H1 (cell line): Measurements from ENCODE around the gene NT5C. TPM values are rescaled to one million over a fixed set of nuclear protein-coding genes. Genes with fewer than 3 reads are reported as not detected.

Source experiments
- CTCF ChIA-PET: fragments of 300-600 bp; sonication (Branson Sonifier 250); formaldehyde crosslinking; loops from one replicate; lab custom pipeline; 2021; ENCODE audit not compliant: partially characterized antibody; lab: Charles Lee
- POLR2A ChIA-PET: fragments of 300-600 bp; sonication (Branson Sonifier 250); formaldehyde crosslinking; loops from one replicate; lab custom pipeline; 2021; ENCODE audit warnings: inconsistent platforms; ENCODE audit not compliant: partially characterized antibody; lab: Charles Lee
- DNase-seq, 2 experiments: peaks; one replicate each; pipeline versions ENCODE4 v3.0.0 to v3.0.0-alpha.2; 2010 to 2022; ENCODE audit warnings: low spot score in 2 of 2, low read depth in 1 of 2, mixed read lengths in 1 of 2
- FAIRE-seq: peaks from 2 replicates; lab custom pipeline; 2011; peaks lifted over from hg19 to GRCh38; lab: Jason Lieb, UNC
- H2AFZ ChIP-seq: 2 replicates; pipeline ENCODE4 v1.8.1; 2012; ENCODE audit warnings: low read length, inconsistent platforms
- H2AK5ac ChIP-seq: 2 replicates; pipeline ENCODE4 v1.6.1; 2013; ENCODE audit warnings: low read depth, low read length
- H2BK120ac ChIP-seq: replicated peaks from 2 replicates; pipeline ENCODE3; 2013; ENCODE audit warnings: low read depth, low read length, inconsistent platforms
- H2BK12ac ChIP-seq: 2 replicates; pipeline ENCODE4 v1.6.1; 2013; ENCODE audit warnings: low read depth, low read length
- H2BK15ac ChIP-seq: 2 replicates; pipeline ENCODE4 v1.6.1; 2013; ENCODE audit warnings: low read length
- H2BK20ac ChIP-seq: 2 replicates; pipeline ENCODE4 v1.6.1; 2013; ENCODE audit warnings: low read length
- H2BK5ac ChIP-seq: 2 replicates; pipeline ENCODE4 v1.6.1; 2013; ENCODE audit warnings: low read depth, low read length
- H3K14ac ChIP-seq: 2 replicates; pipeline ENCODE4 v1.6.1; 2013; ENCODE audit warnings: inconsistent platforms; ENCODE audit not compliant: insufficient read length
- H3K18ac ChIP-seq: 2 replicates; pipeline ENCODE4 v1.6.1; 2013; ENCODE audit warnings: low read length; ENCODE audit errors: extremely low read depth
- H3K23ac ChIP-seq: 2 replicates; pipeline ENCODE4 v1.6.1; 2013; ENCODE audit warnings: inconsistent platforms; ENCODE audit not compliant: insufficient read length
- H3K23me2 ChIP-seq: 2 replicates; pipeline ENCODE4 v1.6.1; 2013; ENCODE audit warnings: low read depth, low read length
- H3K27ac ChIP-seq: 2 replicates; pipeline ENCODE4 v1.6.1; 2011; ENCODE audit warnings: low read depth, low read length, inconsistent platforms
- H3K27me3 ChIP-seq, 4 experiments: replicated peaks in 1 of 4; 1 replicate in 1 of 4; 2 replicates in 3 of 4; pipeline versions ENCODE4 v1.6.1 to v1.8.1; 2011 to 2013; ENCODE audit warnings: low read length in 3 of 4, mild to moderate bottlenecking in 3 of 4, inconsistent platforms in 2 of 4, mixed read lengths in 2 of 4, moderate library complexity in 1 of 4; ENCODE audit not compliant: control insufficient read depth in 3 of 4, insufficient read depth in 3 of 4; ENCODE audit errors: extremely low read depth in 1 of 4
- H3K36me3 ChIP-seq, 4 experiments: 2 replicates each; pipeline versions ENCODE4 v1.6.1 to v1.8.1; 2011 to 2013; ENCODE audit warnings: mild to moderate bottlenecking in 4 of 4, low read length in 3 of 4, moderate library complexity in 2 of 4, control low read depth in 1 of 4, inconsistent platforms in 1 of 4; ENCODE audit not compliant: insufficient read depth in 4 of 4, control insufficient read depth in 2 of 4
- H3K4ac ChIP-seq: replicated peaks from 2 replicates; pipeline ENCODE3; 2013; ENCODE audit warnings: low read length, low read depth, mixed read lengths, inconsistent platforms; ENCODE audit not compliant: insufficient read length
- H3K4me1 ChIP-seq, 4 experiments: replicated peaks in 1 of 4; 1 replicate in 1 of 4; 2 replicates in 3 of 4; pipeline versions ENCODE4 v1.6.1 to v1.8.1; 2011 to 2013; ENCODE audit warnings: low read length in 3 of 4, inconsistent platforms in 2 of 4, mixed read lengths in 1 of 4; ENCODE audit not compliant: insufficient read depth in 4 of 4, control insufficient read depth in 3 of 4
- H3K4me2 ChIP-seq, 2 experiments: 2 replicates each; pipeline versions ENCODE4 v1.6.1 to v1.8.1; 2011 to 2013; ENCODE audit warnings: low read depth in 2 of 2, low read length in 2 of 2, control low read depth in 1 of 2, inconsistent platforms in 1 of 2, mild to moderate bottlenecking in 1 of 2; ENCODE audit not compliant: insufficient read depth in 1 of 2
- H3K4me3 ChIP-seq, 4 experiments: fragments of 200-600, 300-600 bp in 1 of 4; sonication (generic), shearing (Covaris generic), sonication (Bioruptor Twin) in 1 of 4; 2 replicates each; pipeline versions ENCODE4 v1.5.1 to v1.8.1; 2011 to 2016; ENCODE audit warnings: low read length in 4 of 4, low read depth in 3 of 4, control low read depth in 2 of 4, inconsistent platforms in 2 of 4, mild to moderate bottlenecking in 2 of 4, mixed read lengths in 1 of 4, moderate library complexity in 1 of 4; ENCODE audit not compliant: insufficient read depth in 2 of 4; ENCODE audit errors: extremely low read depth in 1 of 4
- H3K56ac ChIP-seq: replicated peaks from 2 replicates; pipeline ENCODE3; 2013; ENCODE audit warnings: low read depth, mild to moderate bottlenecking, mixed read lengths, low read length, inconsistent platforms; ENCODE audit not compliant: insufficient read length
- H3K79me1 ChIP-seq: 2 replicates; pipeline ENCODE4 v1.6.1; 2013; ENCODE audit warnings: low read depth, low read length, control low read depth
- H3K79me2 ChIP-seq, 2 experiments: 2 replicates each; pipeline versions ENCODE4 v1.6.1 to v1.8.1; 2012 to 2013; ENCODE audit warnings: low read length in 2 of 2, mild to moderate bottlenecking in 2 of 2, inconsistent platforms in 1 of 2; ENCODE audit not compliant: insufficient read depth in 2 of 2, control insufficient read depth in 1 of 2
- H3K9ac ChIP-seq, 4 experiments: replicated peaks in 1 of 4; 1 replicate in 1 of 4; 2 replicates in 3 of 4; pipeline versions ENCODE4 v1.6.1 to v1.8.1; 2011 to 2013; ENCODE audit warnings: low read depth in 3 of 4, low read length in 3 of 4, control low read depth in 2 of 4, mild to moderate bottlenecking in 2 of 4, moderate library complexity in 2 of 4, inconsistent platforms in 1 of 4; ENCODE audit errors: extremely low read depth in 1 of 4
- H3K9me3 ChIP-seq, 2 experiments: 2 replicates each; pipeline versions ENCODE4 v1.6.1 to v1.8.1; 2012 to 2013; ENCODE audit warnings: mild to moderate bottlenecking in 2 of 2, moderate library complexity in 2 of 2, control low read depth in 1 of 2, inconsistent platforms in 1 of 2, low read depth in 1 of 2, low read length in 1 of 2, mixed read lengths in 1 of 2; ENCODE audit not compliant: insufficient read depth in 2 of 2
- H4K20me1 ChIP-seq, 2 experiments: replicated peaks in 1 of 2; 2 replicates each; pipeline versions ENCODE3 to v1.8.1; 2011 to 2013; ENCODE audit warnings: inconsistent platforms in 2 of 2, low read length in 2 of 2, mild to moderate bottlenecking in 1 of 2; ENCODE audit not compliant: insufficient read depth in 2 of 2, control insufficient read depth in 1 of 2
- H4K5ac ChIP-seq: 2 replicates; pipeline ENCODE4 v1.6.1; 2013; ENCODE audit warnings: low read length, low read depth, mixed read lengths, inconsistent platforms; ENCODE audit not compliant: insufficient read length
- H4K8ac ChIP-seq: 2 replicates; pipeline ENCODE4 v1.8.0; 2013; ENCODE audit warnings: mild to moderate bottlenecking, moderate library complexity, low read length, inconsistent platforms; ENCODE audit not compliant: insufficient read depth; ENCODE audit errors: extremely low read depth
- H4K91ac ChIP-seq: replicated peaks from 2 replicates; pipeline ENCODE3; 2013; ENCODE audit warnings: low read length, mixed read lengths, inconsistent platforms; ENCODE audit not compliant: insufficient read length
- ASH2L ChIP-seq: fragments of 200-600, 300-600 bp; sonication (generic); IDR thresholded peaks from one replicate; pipeline ENCODE4 v1.7.1; 2017; ENCODE audit warnings: low read length
- CREB1 ChIP-seq: IDR thresholded peaks from 2 replicates; pipeline ENCODE4 v1.6.1; 2012; ENCODE audit warnings: inconsistent platforms
- EGR1 ChIP-seq: IDR thresholded peaks from 2 replicates; pipeline ENCODE4 v1.6.1; 2011; ENCODE audit warnings: low read depth, low read length, borderline replicate concordance
- GABPA ChIP-seq: IDR thresholded peaks from 2 replicates; pipeline ENCODE4 v1.6.1; 2011; ENCODE audit warnings: mild to moderate bottlenecking, low read length, moderate library complexity, borderline replicate concordance; ENCODE audit not compliant: insufficient read depth
- KDM1A ChIP-seq: fragments of 200-600, 300-600 bp; sonication (generic); IDR thresholded peaks from 2 replicates; pipeline ENCODE4 v1.7.1; 2016; ENCODE audit warnings: mild to moderate bottlenecking, low read length, borderline replicate concordance
- KDM4A ChIP-seq: IDR thresholded peaks from one replicate; pipeline ENCODE4 v1.7.1; 2012; ENCODE audit warnings: low read depth, mild to moderate bottlenecking, moderate library complexity, low read length, inconsistent platforms; ENCODE audit not compliant: severe bottlenecking
- NRF1 ChIP-seq: IDR thresholded peaks from 2 replicates; pipeline ENCODE4 v1.6.1; 2011; ENCODE audit warnings: mild to moderate bottlenecking, low read depth, low read length, improper control_type of control experiment
- PHF8 ChIP-seq: fragments of 200-600 bp; sonication (generic); conservative IDR thresholded peaks from 2 replicates; pipeline ENCODE4 v1.7.1; 2012; ENCODE audit warnings: low read depth, mild to moderate bottlenecking, inconsistent platforms, low read length, moderate library complexity
- RXRA ChIP-seq: IDR thresholded peaks from 2 replicates; pipeline ENCODE4 v1.6.1; 2011; ENCODE audit warnings: low read depth, mild to moderate bottlenecking, low read length, moderate library complexity; ENCODE audit not compliant: insufficient read depth
- SIRT6 ChIP-seq: IDR thresholded peaks from one replicate; pipeline ENCODE4 v1.7.1; 2012; ENCODE audit warnings: low read length, inconsistent platforms
- SP1 ChIP-seq: IDR thresholded peaks from 2 replicates; pipeline ENCODE4 v1.6.1; 2011; ENCODE audit warnings: low read depth, low read length
- ZNF274 ChIP-seq: IDR thresholded peaks from 2 replicates; pipeline ENCODE4 v1.7.0; 2012; ENCODE audit warnings: low read length, borderline replicate concordance; ENCODE audit errors: extremely low read depth
- WGBS, 2 experiments: shearing (Covaris generic) in 1 of 2; methylation state at CpG; one replicate each; pipeline versions ENCODE4 v1.1.6 to v1.1.7; 2013 to 2015; ENCODE audit warnings: low lambda C conversion rate in 2 of 2, mixed read lengths in 2 of 2, inconsistent platforms in 1 of 2, low coverage in 1 of 2, missing lambda C conversion rate in 1 of 2; ENCODE audit not compliant: insufficient replicate concordance in 2 of 2, insufficient coverage in 1 of 2, insufficient read length in 1 of 2; ENCODE audit errors: extremely low coverage in 1 of 2, missing lambda C conversion rate in 1 of 2; 5-methylcytosine and 5-hydroxymethylcytosine counted together
- polyA plus RNA-seq, 7 experiments: library from polyadenylated mRNA; depleted of rRNA in 3 of 7; stranded (reverse) in 5 of 7; unstranded in 2 of 7; fragments of >200 nt in 5 of 7; fragments of 200-250 nt in 2 of 7; gene quantifications; 1 replicate in 5 of 7; 2 replicates in 1 of 7; 4 replicates in 1 of 7; pipeline versions ENCODE4 v1.2.1 to v1.2.3, GENCODE V29; 2011 to 2013; ENCODE audit warnings: missing spikeins in 2 of 7, mixed read lengths in 2 of 7
- total RNA-seq: library from RNA; stranded (reverse); fragmentation: NEBNext Ultra II Directional; extraction: Animal tissue kit (Norgen Biotek cat#: 25700); gene quantifications from 2 replicates; pipeline ENCODE4 v1.2.1, GENCODE V29; 2021

Gene NT5C
- total and polyA plus RNA-seq, 2 of the 8 experiments (the other 6 are each of a cell fraction or from before 2014, with no cell fraction given) = 52.1 to 66.4 TPM

DNA sequence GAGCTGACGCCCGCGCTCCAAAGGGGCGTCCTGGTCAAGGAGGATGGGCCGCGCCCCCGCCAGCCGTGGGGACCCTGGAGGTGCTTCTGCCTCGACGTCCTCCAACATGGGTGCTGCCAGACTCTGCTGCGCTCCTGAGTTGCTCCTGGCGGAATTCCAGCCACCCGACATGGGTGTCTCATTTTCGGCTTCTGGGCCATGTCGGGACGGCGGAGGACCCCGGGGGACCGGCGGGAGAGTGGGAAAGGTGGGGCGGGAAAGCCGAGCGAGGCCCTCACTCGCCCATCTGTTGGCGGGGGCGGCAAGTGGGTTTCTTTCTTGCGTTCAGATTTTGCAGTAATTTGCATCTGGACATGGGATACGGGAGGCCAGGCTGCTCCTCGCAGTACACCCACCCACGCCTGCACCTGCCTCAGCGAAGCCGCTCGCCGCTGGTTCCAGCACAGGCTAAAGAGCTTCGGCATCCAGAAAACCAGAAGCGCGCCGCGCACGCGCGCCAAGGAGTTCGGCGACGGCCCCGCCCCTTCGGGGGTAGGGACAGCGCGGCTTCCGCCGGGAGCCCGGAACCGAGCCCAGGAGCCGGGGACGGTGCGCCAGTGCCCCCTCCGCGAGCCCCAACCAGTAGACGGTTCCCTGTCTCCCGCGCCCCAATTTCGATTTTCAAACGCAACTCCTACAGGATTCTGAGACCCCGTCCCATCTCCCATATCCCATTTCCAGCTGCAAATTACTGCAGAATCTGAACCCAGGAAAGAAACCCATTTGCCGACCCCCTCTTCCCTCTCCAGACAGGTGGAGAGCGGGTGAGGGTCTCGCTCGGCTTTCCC, 21.9 kb downstream of the NT5C start, which contains the start of gene ARMC7:
TSS of gene ARMC7 (plus strand) at position 563 of the 827 bp plus-strand sequence. CDS start 320 bp downstream, outside the sequence.
- Histone ChIP-seq H4K91ac (peak within 1 kb of the TSS; percentile 6), H3K27me3 (no peaks in the 10 kb centered on the region), H3K36me3 (no peaks in the 10 kb centered on the region), H3K23me2 (peaks cover 12% of the 10 kb centered on the region; the same call in 1 of the 2 replicates), H4K8ac (peak within 1 kb of the TSS; percentile 71; the same call in 1 of the 2 replicates), H3K18ac (peak within 1 kb of the TSS; percentile 78; the same call in 1 of the 2 replicates), H2BK120ac (no peak within 1 kb of the TSS), H2AFZ (peak within 1 kb of the TSS; percentile 56), H3K4ac (peak within 1 kb of the TSS; percentile 79), H3K4me3 (peak within 1 kb of the TSS; percentile 49 to 78 (median 75)), H3K4me2 (peak within 1 kb of the TSS; percentile 82 to 98), H3K79me2 (0 out of 4 replicates have a peak, but pooled peaks cover 0 to 3% of the 10 kb centered on the region in 2 experiments), H2BK5ac (no peak within 1 kb of the TSS), H3K23ac (no peak within 1 kb of the TSS), H4K5ac (peak within 1 kb of the TSS; percentile 81), H3K27ac (no peak within 1 kb of the TSS; the same call in 1 of the 2 replicates), H3K9me3 (no peaks in the 10 kb centered on the region), H3K79me1 (peaks cover 5% of the 10 kb centered on the region; the same call in 1 of the 2 replicates), H3K4me1 (peaks cover 0 to 2% (median under 1%) of the 10 kb centered on the region in 4 experiments; a peak in 3 of 7 replicates), H2BK12ac (no peak within 1 kb of the TSS), H3K9ac (peak within 1 kb of the TSS; percentile 25 to 71 (median 30)), H3K56ac (peak within 1 kb of the TSS; percentile 70), H4K20me1 (no peaks in the 10 kb centered on the region), H3K14ac (no peak within 1 kb of the TSS), H2BK20ac (no peak within 1 kb of the TSS), H2BK15ac (no peak within 1 kb of the TSS), H2AK5ac (no peak within 1 kb of the TSS)
- 2% methylated on average over 51 of the region's 68 CpGs; no CpG with 5 or more reads in 1 of the 2 experiments for WGBS, 2 experiments
- DNase-seq (peak in 1 of 2 experiments; percentile 97), FAIRE-seq (no peak)
- POLR2A ChIA-PET = interaction anchor here (0.6 to 1.8 kb wide), 17 partner anchors 8 to 152 kb away, joined by 3 to 8 read pairs (median 4); partner anchors contain the start of genes GGA3, JPT1 and MRPS7
- CTCF ChIA-PET = interaction anchor here (0.6 to 9.6 kb wide), 9 partner anchors 17 to 331 kb away, joined by 3 to 239 read pairs (median 3); partner anchors contain the start of gene NT5C
- TF ChIP-seq SP1 (no peak), KDM1A (no peak), NRF1 (peak; percentile 84), ASH2L (peak; percentile 54), ZNF274 (no peak), GABPA (peak; percentile 42; the same call in 1 of the 2 replicates), EGR1 (peak; percentile 54; the same call in 1 of the 2 replicates), RXRA (no peak), CREB1 (no peak), SIRT6 (no peak), PHF8 (peak; percentile 45; the same call in 1 of the 2 replicates), KDM4A (peak; percentile 71)
